Measurements from ENCODE around the gene PRSS21.

Gene PRSS21

DNA sequence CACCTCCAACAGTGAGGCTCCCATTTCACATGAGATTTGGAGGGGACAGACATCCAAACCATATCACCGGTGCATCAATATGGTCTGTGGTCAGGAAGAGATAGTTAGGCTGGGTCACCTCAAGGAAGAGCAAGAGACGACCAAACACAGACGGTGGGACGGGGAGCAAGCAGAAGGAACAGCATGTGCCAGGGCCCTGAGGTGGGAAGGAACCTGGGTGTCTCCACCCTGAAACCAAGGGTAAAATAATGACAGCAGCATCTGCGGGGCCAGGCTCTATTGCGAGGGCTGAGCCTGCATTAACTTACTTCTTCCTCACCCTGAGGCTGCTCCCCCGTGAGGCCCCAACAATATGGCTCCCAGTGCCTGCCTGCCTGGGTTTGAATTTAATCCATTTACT is 8.9 kb upstream of the PRSS21 start:
- no peak for DNase-seq

DNA sequence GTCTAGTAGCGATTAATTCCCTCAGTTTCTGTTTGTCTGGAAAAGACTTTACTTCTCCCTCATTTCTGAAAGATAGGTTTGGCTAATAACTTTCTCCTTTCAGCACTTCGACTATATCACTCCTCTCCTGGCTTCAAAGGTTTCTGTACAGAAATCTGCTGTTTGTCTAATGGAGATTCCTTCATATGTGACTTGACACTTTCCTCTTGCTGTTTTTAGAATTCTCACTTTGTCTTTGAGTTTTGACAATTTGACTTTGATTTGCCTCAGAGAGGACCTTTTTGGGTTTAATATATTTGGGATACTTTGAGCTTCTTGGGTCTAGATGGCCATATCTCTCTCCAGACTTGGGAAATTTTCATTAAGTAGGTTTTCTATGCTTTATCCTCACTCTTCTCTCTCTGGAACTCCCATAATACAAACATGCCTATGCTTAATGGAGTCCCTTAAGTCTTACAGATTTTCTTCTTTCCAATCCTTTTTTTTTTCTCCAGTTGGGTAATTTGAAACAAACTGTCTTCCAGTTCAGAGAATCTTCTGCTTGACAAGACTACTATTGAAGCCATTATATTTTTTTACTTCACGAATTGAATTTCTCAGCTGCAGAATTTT is 7.8 kb upstream of the PRSS21 start:
- DNase-seq = no peak

DNA sequence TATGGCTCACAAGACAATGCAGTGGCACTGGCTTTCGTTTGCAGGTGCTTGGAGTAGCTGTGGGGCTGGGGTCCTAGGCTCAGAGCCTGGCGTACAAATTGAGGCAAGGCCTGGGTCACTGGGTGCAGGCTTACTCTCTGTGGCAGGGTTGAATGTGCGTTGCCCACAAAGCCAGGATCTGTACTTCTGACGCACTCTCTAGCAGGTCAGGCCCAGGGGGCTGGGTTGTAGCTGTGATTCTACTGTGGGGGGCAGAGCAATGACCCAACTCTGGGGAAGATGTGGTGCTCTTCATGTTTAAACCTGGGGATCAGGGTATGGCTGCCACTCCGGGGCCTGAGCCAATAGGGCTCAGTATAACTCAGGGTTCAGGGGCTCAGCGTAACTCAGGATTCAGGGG is 6.4 kb upstream of the PRSS21 start:
- no peak for DNase-seq

DNA sequence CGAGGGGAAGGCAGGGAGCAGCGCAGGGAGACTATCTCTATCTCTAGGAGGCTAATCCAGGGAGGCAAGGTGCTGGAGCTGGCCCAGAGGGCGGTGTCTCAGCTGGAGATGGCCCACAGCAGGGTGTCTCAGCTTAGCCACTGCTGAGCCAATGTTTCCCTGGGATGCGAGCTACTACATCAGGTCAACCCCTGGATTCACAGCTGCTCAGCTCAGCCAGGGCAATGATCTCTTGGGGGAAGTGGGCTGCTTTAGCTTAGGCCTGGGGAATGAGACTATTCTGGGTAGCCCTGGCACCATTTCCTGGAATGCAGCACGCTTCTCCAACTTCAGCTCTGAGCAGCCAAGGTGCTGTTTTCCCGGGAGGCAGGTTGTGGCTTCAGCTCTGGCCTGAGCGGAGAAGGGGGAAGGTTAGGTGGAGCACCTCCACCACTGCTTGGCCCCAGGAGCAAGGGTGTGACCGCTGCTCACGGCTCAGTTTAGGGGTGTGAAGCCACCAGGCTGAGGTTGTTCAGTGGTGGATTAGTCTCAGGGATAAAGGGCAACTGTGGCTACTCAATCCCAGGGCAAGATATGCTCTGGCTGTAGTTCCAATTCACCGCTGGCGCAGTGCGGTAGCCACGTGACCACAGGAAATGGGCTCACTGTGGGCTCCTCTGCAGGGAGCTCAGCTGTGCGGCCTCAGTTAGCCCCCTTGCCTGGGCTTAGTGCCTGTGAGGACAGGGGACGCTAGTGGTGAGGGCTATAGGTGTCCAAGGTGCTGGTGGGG is 5.2 kb upstream of the PRSS21 start:
- no peak for DNase-seq

DNA sequence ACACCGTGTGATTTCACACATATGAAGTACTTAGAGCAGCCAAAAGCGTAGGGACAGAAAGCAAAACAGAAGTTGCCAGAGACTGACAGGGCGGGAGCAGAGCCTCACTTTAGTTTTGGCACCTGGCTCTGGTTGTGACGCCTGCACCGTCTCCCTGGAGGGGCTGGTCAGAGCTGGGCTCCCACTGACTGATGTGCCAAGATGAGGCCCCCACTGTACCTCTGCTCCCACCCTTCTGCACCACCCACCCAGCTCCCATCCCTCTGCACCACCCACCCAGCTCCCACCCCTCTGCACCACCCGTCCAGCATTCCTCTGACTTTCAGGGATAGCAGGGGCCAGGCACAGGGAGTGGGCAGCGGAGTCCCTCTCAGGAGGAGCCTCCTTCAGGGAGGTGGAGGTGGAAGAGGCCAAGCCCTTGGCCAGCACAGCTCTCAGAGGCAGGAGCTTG is 3.2 kb upstream of the PRSS21 start:
- DNase-seq = no peak

DNA sequence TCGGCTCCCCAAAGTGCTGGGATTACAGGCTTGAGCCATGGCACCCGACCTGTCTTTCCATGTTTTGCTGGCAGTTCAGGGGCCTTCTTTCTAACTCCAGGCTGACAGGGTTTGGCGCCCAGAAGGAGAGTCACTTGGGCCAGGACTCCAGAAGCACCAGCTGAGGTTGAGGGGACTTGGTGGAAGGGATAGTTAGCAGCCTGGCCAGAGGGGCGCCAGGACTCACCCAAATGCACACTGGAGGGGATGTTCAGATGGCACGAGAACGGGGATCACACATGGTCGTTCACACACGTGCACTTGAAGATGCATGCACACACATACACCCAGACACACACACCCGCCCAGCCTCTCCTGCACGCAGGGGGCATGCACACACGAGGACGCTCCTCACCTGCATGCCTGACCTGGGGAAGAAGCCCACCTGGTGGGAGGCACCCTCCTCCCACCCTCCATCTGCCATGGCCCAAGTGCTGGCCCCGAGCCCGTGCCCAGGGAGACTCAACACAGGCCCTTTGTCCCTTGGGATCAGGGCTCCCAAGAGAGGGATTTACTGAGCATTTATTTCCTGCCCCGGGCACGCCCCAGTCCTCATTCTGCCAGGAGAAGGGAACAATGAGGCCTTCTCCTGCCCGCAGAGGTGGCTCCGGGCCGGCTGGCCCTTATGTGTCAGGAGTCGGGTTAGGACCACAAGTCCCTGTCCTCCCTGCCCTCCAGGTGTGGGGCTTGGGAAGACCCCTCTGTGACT is 2.3 kb upstream of the PRSS21 start:
- DNase-seq = no peak

DNA sequence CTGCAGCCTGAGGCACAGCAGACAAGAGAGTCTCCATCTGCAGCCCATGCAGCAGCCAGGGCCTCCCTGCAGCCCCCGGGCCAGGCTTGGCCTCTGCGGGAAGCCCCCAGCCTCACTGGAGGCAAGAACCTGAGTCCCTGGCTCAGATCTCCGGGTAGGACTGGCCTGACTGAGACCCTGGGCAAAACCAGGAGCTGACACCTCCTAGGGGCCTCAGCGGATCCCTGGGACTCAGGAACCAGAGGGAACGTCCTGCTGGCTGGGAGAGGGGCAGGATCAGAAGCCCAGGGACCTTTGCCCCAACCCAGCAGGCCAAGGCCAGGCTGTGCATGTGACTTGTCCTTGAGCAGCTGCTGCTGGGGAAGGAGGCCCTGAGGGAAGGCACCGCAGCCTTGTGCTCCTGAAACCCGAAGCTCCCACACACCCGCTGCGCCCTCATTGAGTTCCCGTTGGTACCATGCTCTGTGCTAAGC is 1.7 kb upstream of the PRSS21 start:
- no peak for DNase-seq

DNA sequence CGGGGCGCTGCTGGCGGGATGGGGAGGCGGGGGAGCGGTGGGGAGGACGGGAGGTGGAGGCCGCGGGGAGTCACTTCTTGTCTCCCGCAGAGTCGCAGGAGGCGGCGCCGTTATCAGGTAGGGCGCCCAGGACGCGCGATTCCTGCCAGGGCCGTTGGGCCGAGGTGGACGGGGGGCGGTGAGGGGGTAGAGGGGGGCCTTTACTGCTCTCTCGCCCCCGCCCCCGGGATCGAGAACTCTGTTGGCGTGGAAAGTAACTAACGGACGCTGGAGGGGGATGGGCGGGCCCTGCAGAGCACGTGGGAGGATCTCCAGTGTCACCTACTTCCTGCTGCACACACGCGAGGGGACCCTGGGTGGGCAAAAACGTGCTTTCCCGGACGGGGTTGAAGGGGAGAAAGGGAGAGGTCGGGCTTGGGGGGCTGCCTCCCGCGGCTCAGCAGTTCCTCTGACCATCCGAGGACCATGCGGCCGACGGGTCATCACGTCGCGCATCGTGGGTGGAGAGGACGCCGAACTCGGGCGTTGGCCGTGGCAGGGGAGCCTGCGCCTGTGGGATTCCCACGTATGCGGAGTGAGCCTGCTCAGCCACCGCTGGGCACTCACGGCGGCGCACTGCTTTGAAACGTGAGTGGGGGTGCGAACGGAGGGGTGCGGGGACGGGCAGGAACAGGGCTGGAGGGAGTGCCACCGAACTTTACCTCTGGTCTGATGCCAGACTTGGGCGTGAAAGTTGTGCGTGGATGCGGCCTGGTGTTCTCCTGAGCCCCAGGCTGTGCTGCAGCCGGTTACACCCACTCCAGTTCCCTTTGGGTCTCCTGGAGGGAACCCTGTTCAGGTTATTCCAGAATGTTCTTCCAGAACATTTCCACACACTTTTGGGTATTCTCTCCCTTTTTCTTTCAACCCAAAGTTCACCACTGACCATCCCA is 569 bp downstream of the PRSS21 start:
- no peak for DNase-seq

DNA sequence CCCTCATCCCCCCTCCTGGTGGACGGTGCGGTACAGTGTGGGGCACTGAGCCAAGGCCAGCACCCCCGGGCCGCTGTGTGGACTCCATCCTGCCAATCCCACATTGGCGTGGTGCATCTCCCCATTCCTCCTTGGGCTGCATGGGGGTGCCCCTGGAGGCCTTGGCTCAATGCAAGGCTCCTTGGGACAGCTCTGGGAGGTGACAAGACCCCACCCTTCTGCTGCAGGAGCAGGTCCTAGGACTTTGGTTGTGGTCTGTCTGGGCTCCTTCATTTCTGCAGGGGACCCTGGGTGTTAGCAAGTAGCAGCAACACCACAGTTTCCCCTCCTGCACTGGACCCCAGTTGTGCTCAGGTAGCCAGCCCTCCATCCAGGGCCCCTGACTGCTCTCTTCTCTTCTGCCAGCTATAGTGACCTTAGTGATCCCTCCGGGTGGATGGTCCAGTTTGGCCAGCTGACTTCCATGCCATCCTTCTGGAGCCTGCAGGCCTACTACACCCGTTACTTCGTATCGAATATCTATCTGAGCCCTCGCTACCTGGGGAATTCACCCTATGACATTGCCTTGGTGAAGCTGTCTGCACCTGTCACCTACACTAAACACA is 1.3 kb downstream of the PRSS21 start:
- no peak for DNase-seq

DNA sequence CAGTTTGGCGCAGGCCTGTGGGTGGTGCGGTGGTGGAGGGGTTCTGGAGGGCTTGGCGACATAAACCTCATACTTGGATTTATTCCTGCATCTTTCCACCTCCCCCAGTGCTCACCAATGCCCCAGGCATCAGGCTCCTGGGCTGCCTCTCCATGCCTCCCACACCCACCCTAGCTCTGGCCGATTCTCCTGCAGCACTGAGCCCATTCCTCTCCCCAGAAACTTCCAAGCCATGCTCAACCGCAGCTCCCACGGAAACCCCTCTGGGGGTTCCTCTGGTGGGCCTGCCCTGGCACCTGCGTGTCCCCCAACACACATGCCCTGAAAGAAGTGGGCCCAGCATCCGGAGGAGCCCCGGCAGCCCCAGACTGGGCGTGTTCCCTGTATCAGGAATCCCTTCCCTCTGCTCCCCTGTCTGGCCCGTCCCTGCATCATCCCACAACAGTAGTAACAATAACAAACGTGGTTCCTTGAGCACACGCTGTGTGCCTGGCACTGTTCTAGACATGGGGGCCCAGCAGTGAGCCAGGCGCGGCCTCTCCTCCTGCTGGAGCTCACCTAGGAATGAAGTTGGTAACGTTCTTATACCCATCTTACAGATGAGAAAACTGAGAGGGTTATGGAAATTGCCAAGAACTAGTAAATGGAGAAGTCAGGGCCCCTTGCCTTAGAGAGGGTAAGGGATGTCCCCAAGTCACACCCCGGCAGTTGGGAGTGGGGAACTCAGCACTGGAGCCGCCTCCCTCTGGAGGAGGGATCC is 2.3 kb downstream of the PRSS21 start:
- DNase-seq = no peak

DNA sequence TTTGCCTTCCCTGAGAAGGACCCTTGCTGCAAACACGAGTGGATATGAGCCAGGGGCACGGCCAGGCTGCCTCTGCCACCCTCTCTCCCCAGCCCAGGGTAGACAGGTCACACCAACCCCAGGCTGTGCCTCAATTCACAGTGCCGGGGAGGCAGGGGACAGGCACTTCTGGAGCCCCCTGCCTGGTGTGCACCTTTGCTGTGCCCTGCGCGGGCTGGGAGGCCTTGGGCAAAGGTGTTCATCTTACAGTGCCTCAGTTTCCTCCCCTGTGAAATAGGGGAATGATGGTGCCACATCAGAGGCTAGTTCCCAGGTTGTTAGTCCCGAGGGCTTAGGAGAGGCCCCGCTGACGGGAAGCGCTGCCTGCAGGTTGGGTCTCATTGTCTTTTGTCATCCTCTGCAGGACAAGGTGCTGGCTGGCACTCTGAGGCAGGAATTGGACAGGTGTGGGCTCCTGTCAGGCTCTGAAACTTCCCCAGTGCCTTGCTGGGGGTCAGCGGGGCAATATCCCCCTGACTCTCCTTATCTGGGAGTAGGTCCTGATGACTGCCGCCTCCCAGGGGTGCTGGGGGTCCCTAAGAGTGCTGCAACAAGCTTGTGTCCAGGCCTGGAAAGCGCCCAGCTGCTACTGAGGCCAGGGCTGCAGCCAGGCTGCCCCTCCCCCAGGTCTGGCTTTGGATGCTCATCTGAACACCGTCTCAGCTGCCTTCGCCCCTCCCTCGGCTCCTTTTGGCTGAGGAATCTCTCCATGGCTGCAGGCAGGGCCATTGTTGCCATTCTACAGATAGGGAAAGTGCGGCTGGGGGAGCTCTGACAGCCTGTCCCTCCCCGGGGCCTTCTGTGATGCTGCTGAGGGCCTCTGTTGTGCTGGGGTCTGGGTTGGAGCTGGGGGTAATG is 3.1 kb downstream of the PRSS21 start:
- DNase-seq = no peak

DNA sequence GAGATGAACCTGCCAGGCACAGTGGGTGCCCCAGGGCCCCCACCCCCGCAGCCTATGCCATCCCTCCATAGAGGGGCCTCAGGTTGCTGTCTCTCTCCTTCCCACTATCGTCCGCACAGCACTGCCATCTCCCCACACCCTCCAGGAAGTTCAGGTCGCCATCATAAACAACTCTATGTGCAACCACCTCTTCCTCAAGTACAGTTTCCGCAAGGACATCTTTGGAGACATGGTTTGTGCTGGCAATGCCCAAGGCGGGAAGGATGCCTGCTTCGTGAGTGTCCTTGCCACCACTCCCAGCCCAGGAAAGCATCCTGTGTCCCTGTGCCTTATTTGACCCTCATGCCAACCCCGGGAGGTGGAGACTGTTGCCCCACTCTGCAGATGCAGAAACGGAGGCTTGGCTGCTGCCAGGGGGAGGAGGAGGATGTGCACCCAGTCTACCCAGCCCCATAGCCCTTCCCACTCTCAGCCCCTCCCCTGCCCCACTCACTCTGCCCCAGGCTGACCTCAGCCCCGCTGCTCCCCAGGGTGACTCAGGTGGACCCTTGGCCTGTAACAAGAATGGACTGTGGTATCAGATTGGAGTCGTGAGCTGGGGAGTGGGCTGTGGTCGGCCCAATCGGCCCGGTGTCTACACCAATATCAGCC is 3.9 kb downstream of the PRSS21 start:
- DNase-seq = no peak

DNA sequence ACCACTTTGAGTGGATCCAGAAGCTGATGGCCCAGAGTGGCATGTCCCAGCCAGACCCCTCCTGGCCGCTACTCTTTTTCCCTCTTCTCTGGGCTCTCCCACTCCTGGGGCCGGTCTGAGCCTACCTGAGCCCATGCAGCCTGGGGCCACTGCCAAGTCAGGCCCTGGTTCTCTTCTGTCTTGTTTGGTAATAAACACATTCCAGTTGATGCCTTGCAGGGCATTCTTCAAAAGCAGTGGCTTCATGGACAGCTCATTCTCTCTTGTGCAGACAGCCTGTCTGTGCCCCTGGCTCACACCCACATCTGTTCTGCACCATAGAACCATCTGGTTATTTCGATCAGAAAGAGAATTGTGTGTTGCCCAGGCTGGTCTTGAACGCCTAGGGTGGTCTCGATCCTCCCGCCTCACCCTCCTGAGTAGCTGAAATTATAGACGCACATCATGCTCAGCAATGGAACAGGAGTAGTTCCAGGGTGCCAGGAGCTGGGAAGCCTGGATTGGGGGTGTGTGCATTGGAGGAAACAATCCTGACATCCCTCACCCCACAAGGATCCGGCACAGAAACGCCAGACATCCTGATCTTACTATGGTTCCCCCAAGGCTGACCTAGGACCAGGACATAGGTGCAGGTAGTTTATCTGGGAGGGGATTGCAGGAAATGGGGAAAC is 4.6 kb downstream of the PRSS21 start:
- no peak for DNase-seq

DNA sequence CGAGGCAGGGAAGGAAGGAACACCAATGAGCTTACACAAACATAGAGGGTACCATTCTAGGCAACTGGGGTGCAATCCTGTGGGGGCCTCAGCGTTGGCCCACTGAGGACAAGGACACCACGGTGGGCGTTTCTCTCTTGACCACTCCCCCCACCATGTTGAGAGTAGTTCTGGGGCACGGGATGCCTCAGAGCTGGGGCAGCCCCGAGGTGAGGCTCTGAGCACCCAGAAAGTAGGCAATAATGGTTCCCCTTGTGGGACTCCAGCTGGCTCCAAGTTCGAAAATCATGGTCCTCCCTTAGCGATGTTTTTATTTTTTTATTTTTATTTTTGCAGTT is 5.1 kb downstream of the PRSS21 start:
- no peak for DNase-seq

DNA sequence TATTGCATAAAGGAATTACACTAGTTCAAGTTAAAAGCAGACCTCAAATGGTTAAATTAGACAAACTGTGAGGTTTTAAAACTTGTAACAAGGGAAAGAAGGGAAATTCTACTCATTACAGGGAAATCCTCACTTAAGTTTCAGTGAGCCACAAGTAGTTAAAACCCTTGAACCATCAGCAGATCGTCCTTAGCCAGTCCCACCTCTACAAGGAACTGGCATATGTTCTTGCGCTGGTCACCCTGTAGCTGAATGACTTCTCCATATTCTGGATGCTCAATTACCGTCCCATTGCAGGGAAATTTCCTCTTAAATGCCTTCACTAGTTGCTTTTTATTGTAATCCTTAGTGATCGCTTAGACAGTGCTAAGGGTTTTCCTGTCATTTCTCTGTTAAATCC is 5.5 kb downstream of the PRSS21 start:
- no peak for DNase-seq

DNA sequence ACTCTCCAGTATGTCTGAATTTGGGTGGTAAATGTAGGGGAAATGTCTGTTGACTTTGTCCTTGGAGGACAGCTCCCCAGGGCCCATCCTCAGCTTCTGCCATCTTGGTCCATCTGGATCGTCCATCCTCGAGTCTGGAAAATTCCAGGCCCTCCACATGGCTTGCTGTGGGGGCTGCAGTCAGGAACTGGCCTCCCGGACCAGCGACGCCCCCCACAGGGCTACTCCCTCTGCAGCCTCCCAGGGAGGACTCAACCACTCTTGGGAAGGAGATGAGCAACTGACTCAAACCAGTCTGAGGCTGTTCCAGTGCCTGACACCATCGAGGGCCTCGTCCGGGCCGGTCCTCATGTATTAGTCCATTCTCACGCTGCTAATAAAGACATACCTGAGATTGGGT is 7.6 kb downstream of the PRSS21 start:
- no peak for DNase-seq

DNA sequence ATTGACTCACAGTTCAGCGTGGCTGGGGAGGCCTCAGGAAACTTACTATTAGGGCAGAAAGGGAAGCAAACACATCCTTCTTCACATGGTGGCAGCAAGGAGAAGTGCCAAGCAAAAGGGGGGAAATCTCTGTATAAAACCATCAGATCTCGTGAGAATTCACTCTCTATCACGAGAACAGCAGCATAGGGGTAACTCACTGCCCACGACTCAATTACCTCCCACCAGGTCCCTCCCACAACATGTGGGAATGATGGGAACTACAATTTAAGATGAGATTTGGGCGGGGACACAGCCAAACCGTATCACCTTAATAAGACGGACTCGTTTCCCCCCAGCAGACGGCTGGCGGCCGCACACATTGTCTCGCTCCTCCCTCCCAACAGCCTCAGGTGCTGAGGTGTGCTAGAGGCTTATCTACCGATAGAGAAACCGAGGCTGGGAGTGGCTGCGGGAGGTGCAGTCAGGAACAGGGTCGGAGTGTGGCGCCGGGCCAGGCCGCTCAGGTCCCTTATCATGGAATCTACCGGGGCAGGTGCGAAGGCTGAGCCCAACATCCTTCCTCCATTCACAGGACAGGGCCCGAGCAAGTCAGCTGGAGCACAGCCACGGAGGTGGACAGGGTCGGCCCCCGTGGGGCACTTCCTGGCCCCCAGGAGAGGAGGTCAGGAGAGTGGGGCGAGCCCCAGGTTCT is 8.2 kb downstream of the PRSS21 start:
- DNase-seq = no peak

DNA sequence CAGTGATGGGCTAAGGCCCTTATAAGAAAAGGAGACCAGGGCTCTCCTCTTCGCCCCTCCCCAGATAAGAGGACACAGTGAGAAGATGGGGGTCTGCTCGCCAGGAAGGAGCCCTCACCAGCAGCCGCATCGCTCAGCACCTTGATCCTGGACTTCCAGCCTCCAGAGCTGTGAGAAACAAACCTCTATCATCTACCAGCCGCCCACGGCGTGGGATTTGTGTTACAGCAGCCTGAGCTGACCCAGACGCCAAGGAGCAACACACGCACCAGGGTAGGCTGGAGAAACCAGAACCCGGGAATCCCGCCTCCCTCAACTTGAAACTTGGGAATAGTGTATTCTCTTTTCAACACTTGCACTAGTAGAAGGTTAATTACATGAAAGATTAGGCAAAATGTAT is 8.9 kb downstream of the PRSS21 start:
- DNase-seq = no peak

All from midbrain (tissue), 1 donor.